Neutrophil (primary cell): ENCODE results near the gene SLC7A14.

Source experiments
- H3K27ac ChIP-seq: fragments of 200-600 bp; sonication (generic); 2 replicates; pipeline ENCODE4 v1.5.1; 2016; ENCODE audit warnings: mild to moderate bottlenecking, moderate library complexity
- H3K27me3 ChIP-seq: fragments of 200-600 bp; sonication (generic); 2 replicates; pipeline ENCODE4 v1.6.0; 2016; ENCODE audit warnings: mild to moderate bottlenecking
- H3K36me3 ChIP-seq: fragments of 200-600 bp; sonication (generic); 2 replicates; pipeline ENCODE4 v1.5.1; 2017
- H3K4me1 ChIP-seq, 2 experiments: fragments of 200-600 bp in 1 of 2; sonication (generic) in 1 of 2; 1 replicate in 1 of 2; 2 replicates in 1 of 2; pipeline versions ENCODE4 v1.5.1 to v1.6.1; 2013 to 2016; ENCODE audit warnings: low read depth in 1 of 2, low read length in 1 of 2, mild to moderate bottlenecking in 1 of 2, moderate library complexity in 1 of 2; ENCODE audit not compliant: control insufficient read depth in 1 of 2, insufficient read depth in 1 of 2
- H3K4me3 ChIP-seq, 2 experiments: fragments of 200-600 bp in 1 of 2; sonication (generic) in 1 of 2; 1 replicate in 1 of 2; 2 replicates in 1 of 2; pipeline ENCODE4 v1.5.1; 2013 to 2016; ENCODE audit warnings: low read depth in 1 of 2, low read length in 1 of 2, mild to moderate bottlenecking in 1 of 2, moderate library complexity in 1 of 2
- H3K9me3 ChIP-seq: fragments of 200-600 bp; sonication (generic); 2 replicates; pipeline ENCODE4 v1.5.1; 2016
- TF ChIP-seq, protein P1 (sequence below): fragments of 200-600 bp; sonication (generic); IDR thresholded peaks from 2 replicates; pipeline ENCODE4 v1.5.1; 2016; ENCODE audit warnings: antibody characterized with exemption

Gene SLC7A14

DNA sequence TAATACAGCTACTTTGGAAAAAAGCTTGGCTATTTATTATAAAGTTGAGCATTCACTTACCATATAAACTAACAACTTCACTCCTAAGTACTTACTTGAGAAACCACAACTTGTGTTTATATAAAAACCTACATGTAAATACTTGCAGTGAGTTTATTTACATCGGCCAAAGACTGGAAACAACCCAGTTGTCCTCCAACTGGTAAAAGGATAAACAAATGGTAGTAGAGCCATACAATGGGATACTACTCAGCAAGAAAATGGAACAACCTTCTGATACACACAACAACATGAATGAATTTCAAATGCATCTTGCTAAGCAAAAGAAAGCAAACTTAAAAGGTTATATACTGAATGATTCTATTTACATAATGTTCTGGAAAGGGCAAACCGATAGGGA, 63.7 kb downstream of the SLC7A14 start:
- H3K4me1 ChIP-seq = no peaks in the 10 kb centered on the region
- no peaks in the 10 kb centered on the region for H3K36me3 ChIP-seq
- no peak overlapping the region for H3K27ac ChIP-seq
- no peaks in the 10 kb centered on the region for H3K27me3 ChIP-seq
- no peaks in the 10 kb centered on the region for H3K9me3 ChIP-seq
- H3K4me3 ChIP-seq = no peak overlapping the region
- TF ChIP-seq, protein P1, sequence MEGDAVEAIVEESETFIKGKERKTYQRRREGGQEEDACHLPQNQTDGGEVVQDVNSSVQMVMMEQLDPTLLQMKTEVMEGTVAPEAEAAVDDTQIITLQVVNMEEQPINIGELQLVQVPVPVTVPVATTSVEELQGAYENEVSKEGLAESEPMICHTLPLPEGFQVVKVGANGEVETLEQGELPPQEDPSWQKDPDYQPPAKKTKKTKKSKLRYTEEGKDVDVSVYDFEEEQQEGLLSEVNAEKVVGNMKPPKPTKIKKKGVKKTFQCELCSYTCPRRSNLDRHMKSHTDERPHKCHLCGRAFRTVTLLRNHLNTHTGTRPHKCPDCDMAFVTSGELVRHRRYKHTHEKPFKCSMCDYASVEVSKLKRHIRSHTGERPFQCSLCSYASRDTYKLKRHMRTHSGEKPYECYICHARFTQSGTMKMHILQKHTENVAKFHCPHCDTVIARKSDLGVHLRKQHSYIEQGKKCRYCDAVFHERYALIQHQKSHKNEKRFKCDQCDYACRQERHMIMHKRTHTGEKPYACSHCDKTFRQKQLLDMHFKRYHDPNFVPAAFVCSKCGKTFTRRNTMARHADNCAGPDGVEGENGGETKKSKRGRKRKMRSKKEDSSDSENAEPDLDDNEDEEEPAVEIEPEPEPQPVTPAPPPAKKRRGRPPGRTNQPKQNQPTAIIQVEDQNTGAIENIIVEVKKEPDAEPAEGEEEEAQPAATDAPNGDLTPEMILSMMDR = no peak

DNA sequence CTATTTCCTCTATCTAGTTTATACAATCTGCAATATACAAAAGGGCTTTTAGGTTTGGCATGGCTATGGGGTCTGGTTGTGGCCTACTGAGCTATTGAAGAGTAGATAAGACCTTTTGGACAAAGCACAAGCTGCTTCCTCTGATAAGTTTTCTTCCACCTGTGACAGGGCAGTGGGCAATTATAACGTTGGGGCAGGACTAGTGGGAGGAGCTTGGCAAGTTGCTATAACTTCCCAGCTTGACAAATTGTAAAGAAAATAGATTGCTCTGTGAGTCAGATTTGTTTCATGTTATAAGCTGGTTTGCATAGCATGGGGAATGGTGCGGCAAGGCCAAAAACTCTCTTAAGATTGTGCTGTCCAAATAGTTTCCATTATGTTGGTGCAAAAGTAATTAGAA, 64.9 kb downstream of the SLC7A14 start:
- H3K36me3 ChIP-seq = no peaks in the 10 kb centered on the region
- no peaks in the 10 kb centered on the region for H3K4me1 ChIP-seq
- TF ChIP-seq, protein P1 = no peak
- no peak overlapping the region for H3K4me3 ChIP-seq
- H3K27me3 ChIP-seq = no peaks in the 10 kb centered on the region
- H3K27ac ChIP-seq = no peak overlapping the region
- no peaks in the 10 kb centered on the region for H3K9me3 ChIP-seq

DNA sequence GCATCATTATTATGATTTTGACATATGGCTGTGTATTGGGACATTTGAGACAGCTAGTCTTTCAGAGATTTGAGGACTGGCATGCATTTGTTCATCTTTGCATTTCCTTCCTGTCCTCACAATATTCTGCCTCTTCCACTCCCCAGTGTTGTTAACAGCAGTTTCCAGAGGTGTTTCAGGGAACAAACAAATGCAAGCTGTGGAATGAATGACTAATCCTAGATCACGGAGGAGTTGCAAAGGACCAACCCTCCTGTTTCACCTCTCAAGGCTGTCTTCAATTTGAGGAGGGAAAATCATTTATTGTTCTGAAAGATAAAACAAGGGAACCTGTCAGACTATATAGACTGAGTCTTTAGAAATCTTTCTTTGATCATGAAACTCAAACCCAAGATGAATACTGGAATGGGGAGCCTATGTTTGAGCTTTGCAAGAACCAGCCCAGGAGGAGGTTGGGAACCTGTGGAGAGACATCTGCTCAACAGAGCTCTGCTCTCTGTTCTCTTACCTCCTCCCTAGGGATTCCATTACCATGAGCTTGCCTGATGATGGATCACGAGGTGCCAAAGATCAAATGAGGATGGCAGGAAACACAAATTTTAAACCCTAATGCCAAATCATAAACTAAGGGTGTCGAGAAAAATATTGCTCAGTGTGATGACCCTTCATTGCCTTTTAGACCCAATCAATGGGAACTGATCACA, 68.5 kb downstream of the SLC7A14 start:
- TF ChIP-seq, protein P1 = no peak
- no peak overlapping the region for H3K4me3 ChIP-seq
- no peaks in the 10 kb centered on the region for H3K9me3 ChIP-seq
- H3K36me3 ChIP-seq = no peaks in the 10 kb centered on the region
- no peaks in the 10 kb centered on the region for H3K4me1 ChIP-seq
- H3K27me3 ChIP-seq = no peaks in the 10 kb centered on the region
- H3K27ac ChIP-seq = no peak overlapping the region

DNA sequence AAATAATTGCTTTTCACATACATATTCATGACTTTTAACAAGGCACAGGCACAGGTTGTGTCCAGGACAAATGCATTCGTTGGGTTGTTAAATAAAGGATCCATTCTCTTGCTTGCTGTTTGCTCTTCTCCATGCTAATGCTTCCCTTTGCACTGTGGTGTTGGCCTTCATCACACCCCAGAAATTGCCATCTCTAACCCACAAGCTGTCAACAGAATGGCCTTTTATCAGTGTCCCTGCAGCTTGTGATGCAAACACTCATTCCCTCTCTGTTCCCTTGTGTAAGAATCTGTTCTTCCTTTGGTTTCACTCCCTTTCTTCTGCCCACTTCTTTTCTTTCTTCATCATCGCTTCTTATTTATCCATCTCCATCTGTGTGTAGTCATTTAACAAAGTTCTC, 72.2 kb downstream of the SLC7A14 start:
- TF ChIP-seq, protein P1 = no peak
- no peaks in the 10 kb centered on the region for H3K9me3 ChIP-seq
- H3K27me3 ChIP-seq = no peaks in the 10 kb centered on the region

DNA sequence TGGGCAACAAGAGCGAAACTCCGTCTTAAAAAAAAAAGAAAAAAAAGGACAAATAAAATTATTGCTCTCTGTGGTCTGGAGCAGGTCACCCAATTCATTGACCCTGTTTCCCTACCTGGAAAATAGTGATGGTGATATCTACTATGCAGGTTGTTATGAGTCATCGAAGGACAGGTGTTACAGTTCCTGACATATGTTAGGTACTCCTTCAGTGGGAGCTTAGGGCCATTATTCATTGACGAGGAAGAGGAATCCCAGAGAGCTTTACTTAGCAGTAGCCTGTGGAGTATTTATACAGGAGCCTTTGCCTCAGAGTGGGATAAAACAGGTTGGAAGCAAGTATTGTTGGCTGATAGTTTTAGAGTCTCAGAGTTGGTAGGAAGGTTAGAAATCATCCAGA, 74.5 kb downstream of the SLC7A14 start:
- no peaks in the 10 kb centered on the region for H3K36me3 ChIP-seq

More for the DNA sequence above, 72.2 kb downstream of the SLC7A14 start:
- Histone ChIP-seq H3K27ac (no peak overlapping the region), H3K36me3 (no peaks in the 10 kb centered on the region), H3K4me3 (no peak overlapping the region), H3K4me1 (no peaks in the 10 kb centered on the region)

More for the DNA sequence above, 74.5 kb downstream of the SLC7A14 start:
- TF ChIP-seq, protein P1 = no peak
- H3K4me3 ChIP-seq = no peak overlapping the region
- no peaks in the 10 kb centered on the region for H3K4me1 ChIP-seq
- H3K9me3 ChIP-seq = no peaks in the 10 kb centered on the region
- H3K27ac ChIP-seq = no peak overlapping the region
- no peaks in the 10 kb centered on the region for H3K27me3 ChIP-seq
